H1 (cell line): ENCODE measurements around the gene SPRYD3. TPM values are rescaled to one million over a fixed set of nuclear protein-coding genes. Genes with fewer than 3 reads are reported as not detected.

Experiments
- CBX8 ChIP-seq: fragments of 300-800, 300-1000 bp; sonication (generic); IDR thresholded peaks from 2 replicates; pipeline ENCODE4 v1.7.1; 2016; ENCODE audit warnings: low read depth, low read length, borderline replicate concordance
- SIRT6 ChIP-seq: IDR thresholded peaks from one replicate; pipeline ENCODE4 v1.7.1; 2012; ENCODE audit warnings: low read length, inconsistent platforms
- TAF1 ChIP-seq: IDR thresholded peaks from 2 replicates; pipeline ENCODE4 v1.6.1; 2011; ENCODE audit warnings: mild to moderate bottlenecking, low read depth, low read length
- polyA plus RNA-seq, 7 experiments: library from polyadenylated mRNA; depleted of rRNA in 3 of 7; stranded (reverse) in 5 of 7; unstranded in 2 of 7; fragments of >200 nt in 5 of 7; fragments of 200-250 nt in 2 of 7; gene quantifications; 1 replicate in 5 of 7; 2 replicates in 1 of 7; 4 replicates in 1 of 7; pipeline versions ENCODE4 v1.2.1 to v1.2.3, GENCODE V29; 2011 to 2013; ENCODE audit warnings: missing spikeins in 2 of 7, mixed read lengths in 2 of 7
- total RNA-seq: library from RNA; stranded (reverse); fragmentation: NEBNext Ultra II Directional; extraction: Animal tissue kit (Norgen Biotek cat#: 25700); gene quantifications from 2 replicates; pipeline ENCODE4 v1.2.1, GENCODE V29; 2021
- TF ChIP-seq, protein P1 (sequence below): IDR thresholded peaks from 2 replicates; pipeline ENCODE4 v1.6.1; 2012; ENCODE audit warnings: low read length, inconsistent platforms

Gene SPRYD3
- total and polyA plus RNA-seq, 2 of the 8 experiments (the other 6 are each of a cell fraction or from before 2014, with no cell fraction given), result 6.8 to 8.0 TPM

DNA sequence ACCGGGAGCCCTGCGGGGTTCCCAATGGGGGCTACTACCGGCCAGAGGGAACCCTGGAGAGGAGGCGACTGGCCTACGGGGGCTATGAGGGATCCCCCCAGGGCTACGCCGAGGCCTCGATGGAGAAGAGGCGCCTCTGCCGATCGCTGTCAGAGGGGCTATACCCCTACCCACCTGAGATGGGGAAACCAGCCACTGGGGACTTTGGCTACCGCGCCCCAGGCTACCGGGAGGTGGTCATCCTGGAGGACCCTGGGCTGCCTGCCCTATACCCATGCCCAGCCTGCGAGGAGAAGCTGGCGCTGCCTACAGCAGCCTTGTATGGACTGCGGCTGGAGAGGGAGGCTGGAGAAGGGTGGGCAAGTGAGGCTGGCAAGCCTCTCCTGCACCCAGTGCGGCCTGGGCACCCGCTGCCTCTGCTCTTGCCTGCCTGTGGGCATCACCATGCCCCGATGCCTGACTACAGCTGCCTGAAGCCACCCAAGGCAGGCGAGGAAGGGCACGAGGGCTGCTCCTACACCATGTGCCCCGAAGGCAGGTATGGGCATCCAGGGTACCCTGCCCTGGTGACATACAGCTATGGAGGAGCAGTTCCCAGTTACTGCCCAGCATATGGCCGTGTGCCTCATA lies 19.6 kb downstream of the SPRYD3 start (continued):
- TF ChIP-seq, protein P1, sequence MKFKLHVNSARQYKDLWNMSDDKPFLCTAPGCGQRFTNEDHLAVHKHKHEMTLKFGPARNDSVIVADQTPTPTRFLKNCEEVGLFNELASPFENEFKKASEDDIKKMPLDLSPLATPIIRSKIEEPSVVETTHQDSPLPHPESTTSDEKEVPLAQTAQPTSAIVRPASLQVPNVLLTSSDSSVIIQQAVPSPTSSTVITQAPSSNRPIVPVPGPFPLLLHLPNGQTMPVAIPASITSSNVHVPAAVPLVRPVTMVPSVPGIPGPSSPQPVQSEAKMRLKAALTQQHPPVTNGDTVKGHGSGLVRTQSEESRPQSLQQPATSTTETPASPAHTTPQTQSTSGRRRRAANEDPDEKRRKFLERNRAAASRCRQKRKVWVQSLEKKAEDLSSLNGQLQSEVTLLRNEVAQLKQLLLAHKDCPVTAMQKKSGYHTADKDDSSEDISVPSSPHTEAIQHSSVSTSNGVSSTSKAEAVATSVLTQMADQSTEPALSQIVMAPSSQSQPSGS, result no peak
- no peak for TF ChIP-seq TAF1
- no peak for TF ChIP-seq CBX8
- TF ChIP-seq SIRT6, result no peak
